A549 (cell line): ENCODE measurements around the gene ARTN. TPM values are rescaled to one million over a fixed set of nuclear protein-coding genes. Genes with fewer than 3 reads are reported as not detected.

ENCODE experiments used
- ATAC-seq, 2 experiments: fragments of 200-7000 bp in 1 of 2; fragments of >200 bp in 1 of 2; cut with Nextera tagmentation in 1 of 2; cut with Tn5 transposase in 1 of 2; 3 replicates each; pipeline versions ENCODE4 v1.8.0 to v1.9.1; 2018 to 2020; ENCODE audit warnings: mild to moderate bottlenecking in 1 of 2, moderate library complexity in 1 of 2
- CTCF ChIA-PET: fragments of 300-600 bp; sonication (Branson Sonifier 250); formaldehyde crosslinking; extraction: SDS; loops from one replicate; lab custom pipeline; 2021; ENCODE audit warnings: antibody characterized with exemption, inconsistent platforms; lab: Yijun Ruan, JAX
- POLR2A ChIA-PET: fragments of 350-600 bp; formaldehyde crosslinking; extraction: SDS; loops from one replicate; lab custom pipeline; 2021; ENCODE audit warnings: antibody characterized with exemption, inconsistent platforms; lab: Yijun Ruan, JAX
- DNase-seq, 2 experiments: peaks; one replicate each; pipeline versions ENCODE4 v3.0.0 to v3.0.0-alpha.2; 2011 to 2016; ENCODE audit warnings: low read depth in 1 of 2, low spot score in 1 of 2
- FAIRE-seq: peaks from 2 replicates; lab custom pipeline; 2011; peaks lifted over from hg19 to GRCh38; lab: Jason Lieb, UNC
- H3K27ac ChIP-seq, 2 experiments: fragments of >200 bp; sonication (Bioruptor Twin); formaldehyde crosslinking; 3 replicates each; pipeline ENCODE4 v1.5.1; 2016 to 2017
- H3K4me1 ChIP-seq: fragments of >200 bp; sonication (Bioruptor Twin); formaldehyde crosslinking; 3 replicates; pipeline ENCODE4 v1.6.1; 2016
- H3K4me2 ChIP-seq: fragments of >200 bp; sonication (Bioruptor Twin); formaldehyde crosslinking; 3 replicates; pipeline ENCODE4 v1.6.1; 2016
- H3K4me3 ChIP-seq: fragments of >200 bp; sonication (Bioruptor Twin); formaldehyde crosslinking; 3 replicates; pipeline ENCODE4 v1.5.1; 2016
- H3K9me3 ChIP-seq: fragments of >200 bp; sonication (Bioruptor Twin); formaldehyde crosslinking; 3 replicates; pipeline ENCODE4 v1.6.1; 2016
- CBX8 ChIP-seq: fragments of 200-600 bp; sonication (generic); IDR thresholded peaks from 2 replicates; pipeline ENCODE4 v1.6.1; 2016
- EHF ChIP-seq: fragments of 250-450 bp; sonication (Bioruptor Pico); IDR thresholded peaks from 2 replicates; pipeline ENCODE4 v1.5.0; 2020; ENCODE audit warnings: mild to moderate bottlenecking
- EHMT2 ChIP-seq: fragments of 200-600 bp; sonication (generic); IDR thresholded peaks from 2 replicates; pipeline ENCODE4 v1.6.1; 2016; ENCODE audit warnings: antibody characterized with exemption, low read depth, mild to moderate bottlenecking, moderate library complexity
- EP300 ChIP-seq, 2 experiments: fragments of >200 bp; sonication (Bioruptor Twin); formaldehyde crosslinking; IDR thresholded peaks; 2 replicates in 1 of 2; 3 replicates in 1 of 2; pipeline ENCODE4 v1.6.1; 2016 to 2017
- HMGXB4 ChIP-seq: fragments of 250-450 bp; sonication (Bioruptor Pico); IDR thresholded peaks from 2 replicates; pipeline ENCODE4 v1.5.0; 2021; ENCODE audit warnings: mild to moderate bottlenecking, moderate library complexity, borderline replicate concordance
- HOXB13 ChIP-seq: fragments of 250-450 bp; sonication (Bioruptor Pico); IDR thresholded peaks from 2 replicates; pipeline ENCODE4 v1.5.0; 2020; ENCODE audit warnings: low read depth, mild to moderate bottlenecking, moderate library complexity
- JUN ChIP-seq, 2 experiments: fragments of >200 bp; sonication (Bioruptor Twin); formaldehyde crosslinking; IDR thresholded peaks; 2 replicates in 1 of 2; 3 replicates in 1 of 2; pipeline ENCODE4 v1.6.1; 2016 to 2017
- JUNB ChIP-seq: fragments of >200 bp; sonication (Bioruptor Twin); formaldehyde crosslinking; IDR thresholded peaks from 2 replicates; pipeline ENCODE4 v1.6.1; 2016
- KDM1A ChIP-seq: fragments of 200-600 bp; sonication (generic); IDR thresholded peaks from 2 replicates; pipeline ENCODE4 v1.6.1; 2016; ENCODE audit warnings: low read depth, mild to moderate bottlenecking
- MYC ChIP-seq: IDR thresholded peaks from 2 replicates; pipeline ENCODE4 v1.6.1; 2012; ENCODE audit warnings: mild to moderate bottlenecking, inconsistent platforms, low read length, improper control_type of control experiment, borderline replicate concordance
- NFE2L2 ChIP-seq: fragments of 150-350 bp; conservative IDR thresholded peaks from 2 replicates; pipeline ENCODE4 v1.6.1; 2014; ENCODE audit warnings: low read length
- PBX3 ChIP-seq: IDR thresholded peaks from 2 replicates; pipeline ENCODE4 v1.6.1; 2012
- RARB ChIP-seq: fragments of 250-450 bp; sonication (Bioruptor Pico); IDR thresholded peaks from 2 replicates; pipeline ENCODE4 v1.8.0; 2021; ENCODE audit warnings: mild to moderate bottlenecking, moderate library complexity
- REST ChIP-seq: fragments of 200-600 bp; sonication (generic); IDR thresholded peaks from 2 replicates; pipeline ENCODE4 v1.6.1; 2016; ENCODE audit warnings: antibody characterized with exemption, mild to moderate bottlenecking, moderate library complexity
- RNF2 ChIP-seq: fragments of 200-600 bp; sonication (generic); IDR thresholded peaks from 2 replicates; pipeline ENCODE4 v1.6.1; 2016; ENCODE audit warnings: low read depth, mild to moderate bottlenecking, antibody characterized with exemption, moderate library complexity, borderline replicate concordance
- SREBF2 ChIP-seq: fragments of 450-650 bp; IDR thresholded peaks from 2 replicates; pipeline ENCODE4 v1.6.1; 2014; ENCODE audit warnings: mild to moderate bottlenecking, moderate library complexity
- TP53 ChIP-seq: fragments of 250-450 bp; sonication (Bioruptor Pico); IDR thresholded peaks from 2 replicates; pipeline ENCODE4 v1.5.0; 2021; ENCODE audit warnings: mild to moderate bottlenecking, moderate library complexity
- ZC3H11A ChIP-seq: fragments of 450-650 bp; IDR thresholded peaks from 2 replicates; pipeline ENCODE4 v1.6.1; 2014; ENCODE audit warnings: antibody characterized with exemption, mild to moderate bottlenecking
- WGBS: methylation state at CpG from one replicate; pipeline ENCODE4 v1.1.6; 2017; ENCODE audit errors: missing lambda C conversion rate; 5-methylcytosine and 5-hydroxymethylcytosine counted together
- polyA plus RNA-seq, 4 experiments: library from polyadenylated mRNA; depleted of rRNA in 3 of 4; stranded (reverse); fragments of >200 nt; fragmentation: RNase III in 1 of 4; extraction: RNeasy Plus Mini Kit Qiagen cat#74134 plus additional on column Dnase treatment in 1 of 4; gene quantifications; 2 replicates in 3 of 4; 3 replicates in 1 of 4; pipeline ENCODE4 v1.2.3, GENCODE V29; 2011 to 2017

ARTN gene
- polyA plus RNA-seq, 2 of the 4 experiments (the other 2 are of a cell fraction) = 0.21 to 0.53 TPM

DNA sequence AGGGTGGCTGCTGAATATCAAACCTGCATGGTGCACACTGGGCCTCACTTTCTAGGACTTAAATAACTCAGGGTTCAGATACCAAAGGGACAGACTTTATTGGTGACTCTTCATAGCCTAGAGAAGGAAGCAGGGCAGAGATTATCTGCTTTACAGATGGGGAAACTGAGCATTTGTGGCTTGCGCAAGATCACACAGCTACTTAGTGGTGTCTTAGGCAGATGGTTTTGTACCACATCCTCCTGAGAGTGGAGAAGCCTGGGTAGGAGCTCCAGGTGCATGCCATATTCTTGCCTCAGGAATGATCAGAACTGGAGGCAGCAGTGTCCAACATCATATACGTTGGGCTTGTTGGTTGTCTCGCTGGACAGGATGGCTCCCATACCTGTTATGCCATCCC is 29.4 kb downstream of the ARTN start:
- no peaks in the 10 kb centered on the region for H3K9me3 ChIP-seq
- H3K27ac ChIP-seq = no peak overlapping the region
- ATAC-seq (no peak), DNase-seq (no peak), FAIRE-seq (no peak)
- CTCF ChIA-PET = interaction anchor here (2.0 kb wide), 1 partner anchor 13 kb away, joined by 5 read pairs; no protein-coding TSS in a partner anchor
- POLR2A ChIA-PET = no interaction called here
- H3K4me3 ChIP-seq = no peak overlapping the region
- H3K4me2 ChIP-seq = no peak overlapping the region
- 100% methylated on average over 1 of the region's 3 CpGs for WGBS
- TF ChIP-seq HOXB13 (CRISPR knock-in tag) = no peak
- H3K4me1 ChIP-seq = no peaks in the 10 kb centered on the region

GRCh38 chr1:43963890-43964289 is 30.3 kb downstream of the ARTN start:
- no peak for FAIRE-seq
- DNase-seq = no peak
- Histone ChIP-seq H3K4me2 (no peak overlapping the region), H3K27ac (no peak overlapping the region), H3K4me3 (no peak overlapping the region), H3K4me1 (no peaks in the 10 kb centered on the region), H3K9me3 (no peaks in the 10 kb centered on the region)
- ChIA-PET CTCF (interaction anchor here (1.0 to 2.0 kb wide), 3 partner anchors 14 to 42 kb away, joined by 3 to 9 read pairs (median 5); no protein-coding TSS in a partner anchor), POLR2A (no interaction called here)
- 94% methylated on average over 4 of the region's 5 CpGs for WGBS
- TF ChIP-seq PBX3 = no peak
- no peak for ATAC-seq

DNA sequence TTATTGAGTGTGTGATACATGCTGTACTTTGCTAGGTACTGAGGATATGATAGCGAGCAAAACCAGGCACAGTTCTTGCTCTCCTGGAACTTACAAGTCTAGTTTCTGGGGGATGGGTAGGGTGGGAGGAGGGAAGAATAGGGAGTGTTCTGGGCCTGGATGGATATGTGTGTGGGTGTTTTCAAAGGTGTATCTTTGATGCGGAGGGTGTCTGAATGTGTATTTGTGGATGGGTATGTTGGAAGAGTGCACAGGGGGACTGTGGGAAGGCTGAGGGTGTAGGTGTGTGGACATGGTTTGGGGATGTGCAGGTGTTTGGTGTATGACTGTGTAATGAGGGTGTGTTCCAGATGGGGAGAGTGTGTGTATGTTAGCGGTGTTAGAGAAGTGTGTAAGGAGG is 31.7 kb downstream of the ARTN start:
- ChIA-PET CTCF (interaction anchor here (1.8 kb wide), 1 partner anchor 19 kb away, joined by 9 read pairs; no protein-coding TSS in a partner anchor), POLR2A (no interaction called here)
- DNase-seq = no peak

GRCh38 chr1:43968348-43968948 is 34.8 kb downstream of the ARTN start:
- no peak overlapping the region for H3K27ac ChIP-seq
- WGBS = 84% methylated on average over 6 of the region's 6 CpGs
- ChIA-PET POLR2A (no interaction called here), CTCF (interaction anchor here (1.0 to 2.1 kb wide), 4 partner anchors 9 to 205 kb away, joined by 3 to 7 read pairs (median 4); no protein-coding TSS in a partner anchor)
- H3K9me3 ChIP-seq = no peaks in the 10 kb centered on the region
- TF ChIP-seq EHMT2 (peak; percentile 74; the same call in 1 of the 2 replicates), REST (peak; percentile 90), JUN (IDR thresholded peaks at IDR 0.05) (no peak), EP300 (IDR thresholded peaks at IDR 0.05) (no peak), RNF2 (no peak)
- peaks cover 8% of the 10 kb centered on the region; the same call in 1 of the 3 replicates for H3K4me1 ChIP-seq
- H3K4me2 ChIP-seq = no peak overlapping the region
- no peak for FAIRE-seq
- no peak for DNase-seq
- no peak for ATAC-seq
- H3K4me3 ChIP-seq = no peak overlapping the region

More for the DNA sequence above, 31.7 kb downstream of the ARTN start:
- Histone ChIP-seq H3K9me3 (no peaks in the 10 kb centered on the region), H3K4me1 (no peaks in the 10 kb centered on the region), H3K27ac (no peak overlapping the region)
- TF ChIP-seq KDM1A (no peak), MYC (no peak), RARB (CRISPR knock-in tag) (no peak), HMGXB4 (no peak), TP53 (CRISPR knock-in tag) (no peak), ZC3H11A (no peak), PBX3 (no peak), EHF (CRISPR knock-in tag) (no peak), SREBF2 (no peak), JUN (IDR thresholded peaks at IDR 0.05) (no peak), CBX8 (no peak), JUNB (no peak), NFE2L2 (no peak)
- TF ChIP-seq, all 56 proteins: peak for 0
- H3K4me2 ChIP-seq = no peak overlapping the region
- no peak overlapping the region for H3K4me3 ChIP-seq
- ATAC-seq (no peak), FAIRE-seq (no peak)
- WGBS = 91% methylated on average over 2 of the region's 3 CpGs
